ENCODE data around the gene SSBP4.
"Not testable (repeated sequence)": the region's sequence is repeated elsewhere in the genome, so short reads cannot be mapped to it uniquely, and the experiment has no call there.

DNA sequence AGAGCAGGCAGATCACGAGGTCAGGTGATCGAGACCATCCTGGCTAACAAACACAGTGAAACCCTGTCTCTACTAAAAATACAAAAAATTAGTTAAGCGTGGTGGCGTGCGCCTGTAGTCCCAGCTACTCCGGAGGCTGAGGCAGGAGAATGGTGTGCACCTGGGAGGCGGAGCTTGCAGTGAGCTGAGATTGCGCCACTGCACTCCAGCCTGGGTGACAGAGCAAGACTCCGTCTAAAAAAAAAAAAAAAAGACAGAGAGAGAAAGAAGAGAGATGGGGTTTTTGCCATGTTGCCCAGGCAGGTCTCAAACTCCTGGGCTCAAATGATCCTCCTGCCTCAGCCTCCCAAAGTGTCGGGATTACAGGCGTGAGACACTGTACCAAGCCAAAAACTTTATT is 13.4 kb upstream of the SSBP4 start:
- TF ChIP-seq, protein P1, sequence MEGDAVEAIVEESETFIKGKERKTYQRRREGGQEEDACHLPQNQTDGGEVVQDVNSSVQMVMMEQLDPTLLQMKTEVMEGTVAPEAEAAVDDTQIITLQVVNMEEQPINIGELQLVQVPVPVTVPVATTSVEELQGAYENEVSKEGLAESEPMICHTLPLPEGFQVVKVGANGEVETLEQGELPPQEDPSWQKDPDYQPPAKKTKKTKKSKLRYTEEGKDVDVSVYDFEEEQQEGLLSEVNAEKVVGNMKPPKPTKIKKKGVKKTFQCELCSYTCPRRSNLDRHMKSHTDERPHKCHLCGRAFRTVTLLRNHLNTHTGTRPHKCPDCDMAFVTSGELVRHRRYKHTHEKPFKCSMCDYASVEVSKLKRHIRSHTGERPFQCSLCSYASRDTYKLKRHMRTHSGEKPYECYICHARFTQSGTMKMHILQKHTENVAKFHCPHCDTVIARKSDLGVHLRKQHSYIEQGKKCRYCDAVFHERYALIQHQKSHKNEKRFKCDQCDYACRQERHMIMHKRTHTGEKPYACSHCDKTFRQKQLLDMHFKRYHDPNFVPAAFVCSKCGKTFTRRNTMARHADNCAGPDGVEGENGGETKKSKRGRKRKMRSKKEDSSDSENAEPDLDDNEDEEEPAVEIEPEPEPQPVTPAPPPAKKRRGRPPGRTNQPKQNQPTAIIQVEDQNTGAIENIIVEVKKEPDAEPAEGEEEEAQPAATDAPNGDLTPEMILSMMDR (conservative IDR thresholded peaks at IDR 0.05; ENCODE audit: low read depth, low read length), result not testable (repeated sequence)
- TF ChIP-seq EZH2 (IDR thresholded peaks at IDR 0.05; ENCODE audit: low read length, unreplicated experiment), result not testable (repeated sequence)

Data from PC-3 (cell line).